Mesenchymal stem cell (in vitro differentiated cells and primary cell): ENCODE measurements around the gene TUBB1.

Experiments used
- DNase-seq: peaks from one replicate; pipeline ENCODE4 v3.0.0-alpha.2; 2013
- H2AFZ ChIP-seq: one replicate; pipeline ENCODE4 v1.6.1; 2013; ENCODE audit warnings: low read depth, mild to moderate bottlenecking, control low read depth, inconsistent platforms, low read length, moderate library complexity
- H2AK5ac ChIP-seq: 2 replicates; pipeline ENCODE4 v1.6.1; 2013; ENCODE audit warnings: low read length, moderate library complexity, mild to moderate bottlenecking, inconsistent platforms; ENCODE audit not compliant: severe bottlenecking
- H2BK120ac ChIP-seq: one replicate; pipeline ENCODE4 v1.6.1; 2013; ENCODE audit warnings: low read depth, mild to moderate bottlenecking, inconsistent platforms, low read length, moderate library complexity
- H2BK12ac ChIP-seq, 2 experiments: one replicate each; pipeline ENCODE4 v1.6.1; 2013; ENCODE audit warnings: inconsistent platforms in 2 of 2, low read length in 2 of 2, mild to moderate bottlenecking in 2 of 2, moderate library complexity in 2 of 2, control low read depth in 1 of 2
- H2BK15ac ChIP-seq: one replicate; pipeline ENCODE4 v1.6.1; 2013; ENCODE audit warnings: mild to moderate bottlenecking, low read depth, inconsistent platforms; ENCODE audit not compliant: poor library complexity, severe bottlenecking
- H2BK5ac ChIP-seq: 2 replicates; pipeline ENCODE4 v1.6.1; 2013; ENCODE audit warnings: low read depth, mild to moderate bottlenecking, low read length, control low read depth, inconsistent platforms; ENCODE audit not compliant: poor library complexity, severe bottlenecking
- H3K14ac ChIP-seq, 2 experiments: one replicate each; pipeline ENCODE4 v1.6.1; 2013; ENCODE audit warnings: inconsistent platforms in 2 of 2, low read length in 2 of 2, control low read depth in 1 of 2, mild to moderate bottlenecking in 1 of 2, moderate library complexity in 1 of 2
- H3K18ac ChIP-seq, 2 experiments: one replicate each; pipeline ENCODE4 v1.6.1; 2013; ENCODE audit warnings: inconsistent platforms in 2 of 2, low read length in 2 of 2, control low read depth in 1 of 2, low read depth in 1 of 2, mild to moderate bottlenecking in 1 of 2
- H3K23ac ChIP-seq, 2 experiments: one replicate each; pipeline ENCODE4 v1.6.1; 2013; ENCODE audit warnings: inconsistent platforms in 2 of 2, low read length in 2 of 2, mild to moderate bottlenecking in 2 of 2, moderate library complexity in 2 of 2, control low read depth in 1 of 2
- H3K27ac ChIP-seq: 2 replicates; pipeline ENCODE4 v1.5.1; 2013; ENCODE audit warnings: mild to moderate bottlenecking, moderate library complexity, low read length, control low read depth, inconsistent platforms; ENCODE audit not compliant: poor library complexity, severe bottlenecking
- H3K27me3 ChIP-seq, 2 experiments: 2 replicates each; pipeline versions ENCODE4 v1.6.1 to v1.7.0; 2013; ENCODE audit warnings: low read length in 2 of 2, mild to moderate bottlenecking in 2 of 2, moderate library complexity in 2 of 2, control low read depth in 1 of 2, inconsistent platforms in 1 of 2; ENCODE audit not compliant: control insufficient read depth in 1 of 2, insufficient read depth in 1 of 2
- H3K36me3 ChIP-seq, 2 experiments: 2 replicates each; pipeline versions ENCODE4 v1.6.1 to v1.7.0; 2013; ENCODE audit warnings: low read length in 2 of 2, control low read depth in 1 of 2, inconsistent platforms in 1 of 2, low read depth in 1 of 2, mild to moderate bottlenecking in 1 of 2; ENCODE audit not compliant: insufficient read depth in 2 of 2, control insufficient read depth in 1 of 2
- H3K4ac ChIP-seq, 2 experiments: one replicate each; pipeline ENCODE4 v1.6.1; 2013; ENCODE audit warnings: inconsistent platforms in 2 of 2, low read length in 2 of 2, mild to moderate bottlenecking in 2 of 2, moderate library complexity in 2 of 2, control low read depth in 1 of 2, low read depth in 1 of 2
- H3K4me1 ChIP-seq: 2 replicates; pipeline ENCODE4 v1.6.1; 2013; ENCODE audit warnings: low read depth, low read length, control low read depth; ENCODE audit not compliant: control insufficient read depth, insufficient read depth
- H3K4me2 ChIP-seq: 2 replicates; pipeline ENCODE4 v1.6.1; 2013; ENCODE audit warnings: low read length, mild to moderate bottlenecking, inconsistent platforms; ENCODE audit not compliant: poor library complexity, severe bottlenecking
- H3K4me3 ChIP-seq, 2 experiments: 2 replicates each; pipeline versions ENCODE4 v1.5.1 to v1.7.0; 2013; ENCODE audit warnings: low read length in 2 of 2, mild to moderate bottlenecking in 2 of 2, control low read depth in 1 of 2, low read depth in 1 of 2; ENCODE audit not compliant: insufficient read depth in 1 of 2
- H3K79me1 ChIP-seq: replicated peaks from 2 replicates; pipeline ENCODE4 v1.6.1; 2013; ENCODE audit warnings: mild to moderate bottlenecking, control low read depth, low read length, inconsistent platforms; ENCODE audit not compliant: poor library complexity, severe bottlenecking
- H3K9ac ChIP-seq: 2 replicates; pipeline ENCODE4 v1.7.0; 2013; ENCODE audit warnings: mild to moderate bottlenecking, low read length, moderate library complexity
- H3K9me3 ChIP-seq: 2 replicates; pipeline ENCODE4 v1.7.0; 2013; ENCODE audit warnings: mild to moderate bottlenecking, low read length; ENCODE audit not compliant: control insufficient read depth
- H4K8ac ChIP-seq: one replicate; pipeline ENCODE4 v1.6.1; 2013; ENCODE audit warnings: inconsistent platforms, mild to moderate bottlenecking, low read length, moderate library complexity
- H4K91ac ChIP-seq: one replicate; pipeline ENCODE4 v1.6.1; 2013; ENCODE audit warnings: mild to moderate bottlenecking, low read length, inconsistent platforms
- WGBS: methylation state at CpG from one replicate; pipeline ENCODE4 v1.1.7; 2013; ENCODE audit warnings: mixed read lengths; 5-methylcytosine and 5-hydroxymethylcytosine counted together

The TUBB1 gene

DNA sequence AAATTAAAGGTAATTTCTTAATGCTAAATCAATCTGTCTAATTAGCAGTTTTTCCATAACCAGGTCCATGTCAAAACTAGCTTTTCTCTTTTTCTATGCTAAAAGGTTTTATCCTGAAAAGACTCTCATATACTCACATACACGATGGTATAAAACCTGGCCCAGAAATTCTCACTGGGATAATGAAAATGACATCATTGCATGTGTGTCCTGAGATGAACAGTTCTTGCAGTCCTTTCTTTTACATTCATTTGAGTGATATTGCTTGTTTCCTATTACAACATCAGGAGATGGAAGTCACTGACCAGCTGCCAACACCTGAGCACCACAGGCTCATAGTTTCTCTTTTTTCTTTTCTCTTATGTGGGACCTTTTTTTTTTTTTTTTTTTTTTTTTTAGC, 31.2 kb downstream of the TUBB1 start:
- Histone ChIP-seq H3K4ac (no peak overlapping the region), H2AFZ (no peak overlapping the region), H3K4me3 (no peak overlapping the region), H3K79me1 (no peaks in the 10 kb centered on the region), H3K27ac (no peak overlapping the region), H2BK120ac (no peak overlapping the region), H3K36me3 (no peaks in the 10 kb centered on the region), H2BK15ac (no peak overlapping the region), H2BK5ac (no peak overlapping the region), H3K14ac (no peak overlapping the region), H3K18ac (no peak overlapping the region), H3K9ac (no peak overlapping the region), H2BK12ac (no peak overlapping the region), H4K91ac (no peak overlapping the region), H2AK5ac (no peak overlapping the region), H3K4me1 (no peaks in the 10 kb centered on the region), H4K8ac (no peak overlapping the region), H3K23ac (no peak overlapping the region), H3K9me3 (no peaks in the 10 kb centered on the region), H3K4me2 (no peak overlapping the region), H3K27me3 (peaks cover 7 to 13% of the 10 kb centered on the region in 2 experiments)
- 100% methylated on average over 1 of the region's 1 CpG for WGBS
- no peak for DNase-seq

DNA sequence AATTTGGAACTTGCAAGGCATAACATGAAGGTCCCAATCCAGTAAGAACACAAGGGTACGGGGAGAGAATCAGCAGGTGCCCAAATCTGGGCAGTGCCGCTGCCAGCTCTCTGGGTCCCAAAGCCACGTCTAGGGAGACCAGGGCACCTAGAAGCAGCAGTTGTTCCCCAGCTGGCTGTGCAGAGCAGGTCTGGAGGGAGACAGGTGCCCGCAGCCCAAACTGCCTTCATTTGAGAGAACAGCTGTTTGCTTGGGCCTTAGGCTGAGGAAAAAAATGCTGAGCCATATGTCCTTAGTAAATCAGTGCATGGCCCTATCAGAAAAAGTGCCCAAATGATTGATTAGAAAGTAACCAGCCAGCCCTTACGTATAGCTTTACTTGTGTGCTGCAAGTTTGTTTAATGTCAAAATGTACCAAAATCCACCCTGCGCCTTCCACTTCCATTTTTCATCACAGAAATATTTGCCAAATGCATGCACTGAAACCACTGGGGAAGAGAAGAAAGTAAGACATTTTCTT, 32.5 kb downstream of the TUBB1 start:
- Histone ChIP-seq H2AFZ (no peak overlapping the region), H2BK120ac (no peak overlapping the region), H2AK5ac (no peak overlapping the region), H2BK5ac (no peak overlapping the region), H2BK12ac (no peak overlapping the region), H3K9ac (no peak overlapping the region), H3K4ac (no peak overlapping the region), H3K23ac (no peak overlapping the region), H3K4me3 (no peak overlapping the region), H3K27me3 (peaks cover 7 to 13% of the 10 kb centered on the region in 2 experiments), H3K14ac (no peak overlapping the region), H4K91ac (no peak overlapping the region), H3K4me1 (no peaks in the 10 kb centered on the region), H3K27ac (no peak overlapping the region), H3K4me2 (no peak overlapping the region), H4K8ac (no peak overlapping the region), H3K9me3 (no peaks in the 10 kb centered on the region), H2BK15ac (no peak overlapping the region), H3K18ac (no peak overlapping the region), H3K36me3 (no peaks in the 10 kb centered on the region), H3K79me1 (no peaks in the 10 kb centered on the region)
- 87% methylated on average over 6 of the region's 6 CpGs for WGBS
- DNase-seq = no peak

DNA sequence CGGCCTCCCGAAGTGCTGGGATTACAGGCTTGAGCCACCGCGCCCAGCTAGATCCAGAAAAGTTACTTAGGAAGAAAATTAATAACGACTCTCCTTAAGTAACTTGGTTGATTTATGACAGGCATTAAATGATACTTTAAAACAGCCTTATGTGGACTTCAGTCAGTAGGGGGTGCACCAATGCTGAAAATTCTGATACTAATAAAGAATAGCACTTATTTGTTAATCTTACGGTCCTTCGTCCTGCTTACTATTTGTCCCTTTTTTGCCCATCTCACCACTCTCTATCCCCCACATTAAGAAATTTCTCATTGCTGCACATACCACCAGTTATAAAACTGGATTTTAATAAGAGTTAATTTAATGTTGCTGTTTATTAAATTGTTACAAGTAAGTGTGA, 36.1 kb downstream of the TUBB1 start:
- 94% methylated on average over 6 of the region's 7 CpGs for WGBS
- Histone ChIP-seq H3K18ac (no peak overlapping the region), H4K8ac (no peak overlapping the region)

DNA sequence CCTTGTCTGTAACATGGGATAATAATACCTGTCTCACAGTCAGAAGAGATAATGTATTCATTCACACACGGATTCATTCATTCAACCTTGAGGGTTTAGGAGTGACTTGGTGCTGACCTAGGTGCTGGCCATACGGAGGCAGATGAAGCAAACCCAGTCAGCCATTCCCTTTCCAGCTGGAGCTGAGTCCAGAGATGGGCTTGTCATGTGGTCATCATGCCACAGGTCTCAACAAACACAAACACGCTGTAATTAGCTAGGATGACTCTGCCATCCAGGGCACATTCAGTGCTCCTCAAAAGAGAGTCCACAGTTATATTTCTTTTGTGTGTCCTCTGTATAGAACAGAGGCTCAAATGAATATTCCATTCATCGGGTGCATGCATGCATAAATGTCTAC, 42.9 kb downstream of the TUBB1 start:
- H3K4me2 ChIP-seq = no peak overlapping the region
- WGBS = 73% methylated on average over 4 of the region's 4 CpGs

More for the DNA sequence above, 36.1 kb downstream of the TUBB1 start:
- DNase-seq = no peak
- Histone ChIP-seq H2BK5ac (no peak overlapping the region), H3K4me1 (no peaks in the 10 kb centered on the region), H3K4ac (no peak overlapping the region), H3K9ac (peak overlapping the region; percentile 30), H2BK12ac (no peak overlapping the region), H2BK15ac (no peak overlapping the region), H3K4me3 (no peak overlapping the region), H2AFZ (no peak overlapping the region), H3K14ac (no peak overlapping the region), H3K79me1 (no peaks in the 10 kb centered on the region), H3K4me2 (no peak overlapping the region), H3K27ac (no peak overlapping the region), H4K91ac (no peak overlapping the region), H2BK120ac (no peak overlapping the region), H3K9me3 (no peaks in the 10 kb centered on the region), H3K23ac (no peak overlapping the region), H2AK5ac (no peak overlapping the region), H3K27me3 (peaks cover 7 to 8% of the 10 kb centered on the region in 2 experiments), H3K36me3 (no peaks in the 10 kb centered on the region)

More for the DNA sequence above, 42.9 kb downstream of the TUBB1 start:
- no peak overlapping the region for H3K23ac ChIP-seq
- H2BK15ac ChIP-seq = no peak overlapping the region
- peaks cover 0 to 4% of the 10 kb centered on the region in 2 experiments for H3K27me3 ChIP-seq
- no peak overlapping the region for H4K91ac ChIP-seq
- no peak overlapping the region for H3K4ac ChIP-seq
- no peak overlapping the region for H2BK5ac ChIP-seq
- no peak overlapping the region for H3K27ac ChIP-seq
- no peak overlapping the region for H3K18ac ChIP-seq
- H3K4me3 ChIP-seq = no peak overlapping the region
- H3K4me1 ChIP-seq = peaks cover 2% of the 10 kb centered on the region
- no peaks in the 10 kb centered on the region for H3K36me3 ChIP-seq
- no peak overlapping the region for H2AK5ac ChIP-seq
- no peak overlapping the region for H2AFZ ChIP-seq
- no peak overlapping the region for H3K9ac ChIP-seq
- H3K79me1 ChIP-seq = no peaks in the 10 kb centered on the region
- H2BK12ac ChIP-seq = no peak overlapping the region
- H4K8ac ChIP-seq = no peak overlapping the region
- no peak overlapping the region for H2BK120ac ChIP-seq
- H3K14ac ChIP-seq = no peak overlapping the region
- H3K9me3 ChIP-seq = no peaks in the 10 kb centered on the region
- no peak for DNase-seq
